Ovary (tissue), 3 donors: ENCODE measurements around the gene MTERF4.
"Not testable (repeated sequence)": the region's sequence is repeated elsewhere in the genome, so short reads cannot be mapped to it uniquely, and the experiment has no call there.

ENCODE experiments used
- CTCF ChIP-seq, 3 donors: fragments of 450-650 bp in 2 of 3; fragments of 200-600 bp in 1 of 3; IDR thresholded peaks; one replicate each; pipeline versions ENCODE4 v1.5.1 to v1.8.0; 2016 to 2022; ENCODE audit warnings: antibody characterized with exemption in 3 of 3, mild to moderate bottlenecking in 1 of 3
- EP300 ChIP-seq: sonication (generic); formaldehyde crosslinking; IDR thresholded peaks from one replicate; pipeline ENCODE4 v1.6.1; 2017; ENCODE audit warnings: antibody characterized with exemption
- POLR2A ChIP-seq: fragments of 450-650 bp; IDR thresholded peaks from one replicate; pipeline ENCODE4 v1.6.1; 2017; ENCODE audit warnings: antibody characterized with exemption, mild to moderate bottlenecking, moderate library complexity
- donor health status: DM: no; HTN: no; CAD: no.

- not testable (repeated sequence) for TF ChIP-seq CTCF (IDR thresholded peaks at IDR 0.05); POLR2A; EP300
Observed at GRCh38 chr2:241093133-241093781, 8.8 kb downstream of the MTERF4 start.
